Measurements from ENCODE around the gene GRIK1. TPM values are rescaled to one million over a fixed set of nuclear protein-coding genes. Genes with fewer than 3 reads are reported as not detected.
A peak's percentile ranks its signal among the peaks of the same experiment; 100 is the strongest.

GRIK1 gene
- polyA plus RNA-seq, 1 donor = 1.9 TPM

GRCh38 chr21:29875873-29876272 is 63.9 kb downstream of the GRIK1 start:
- Histone ChIP-seq H3K27me3 (ENCODE audit: control insufficient read depth, insufficient read depth, low read length) (no peaks in the 10 kb centered on the region), H3K4me3 (ENCODE audit: low read length) (no peak overlapping the region), H3K9me3 (ENCODE audit: control insufficient read depth, low read depth, low read length) (no peaks in the 10 kb centered on the region), H3K27ac (ENCODE audit: low read length) (no peak overlapping the region), H3K4me1 (ENCODE audit: control insufficient read depth, insufficient read depth, low read length) (no peaks in the 10 kb centered on the region), H3K36me3 (ENCODE audit: control insufficient read depth, insufficient read depth, low read length) (no peaks in the 10 kb centered on the region)
- DNase-seq = no peak
- WGBS (ENCODE audit: insufficient coverage, low lambda C conversion rate) = no CpG with 5 or more reads among the region's 1 CpG

DNA sequence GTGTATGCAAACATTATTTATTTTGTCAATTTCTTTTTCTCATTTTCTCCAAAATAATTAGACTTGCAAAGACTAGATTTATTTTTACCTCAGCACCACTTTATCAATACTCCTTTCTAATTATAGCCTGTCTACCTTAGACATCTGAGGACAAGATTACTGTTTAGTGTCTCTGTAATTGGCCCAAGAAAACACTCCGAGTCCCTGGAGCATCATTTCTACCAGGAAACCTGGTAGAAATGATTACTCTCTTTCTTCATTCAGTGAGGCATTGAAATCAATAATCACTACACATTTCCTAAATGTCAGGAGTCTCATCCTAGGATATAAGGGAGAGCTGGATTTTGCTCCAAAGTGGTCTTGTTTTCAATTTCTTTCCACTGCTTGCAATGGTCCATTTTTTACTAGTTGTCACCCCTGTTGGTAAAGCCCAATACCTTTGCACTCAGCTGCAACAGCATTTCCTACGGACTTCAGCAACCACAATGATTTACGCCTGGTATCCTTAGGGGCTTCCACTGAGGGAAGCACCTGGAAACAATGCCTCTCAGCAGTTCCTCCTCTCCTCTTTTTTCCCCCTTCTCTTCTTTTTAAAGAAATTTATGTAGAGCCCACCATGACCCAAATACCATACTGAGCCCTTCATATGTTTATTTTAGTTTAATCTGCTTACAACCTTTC is 64.6 kb downstream of the GRIK1 start:
- Histone ChIP-seq H3K4me3 (ENCODE audit: low read length) (no peak overlapping the region), H3K27me3 (ENCODE audit: control insufficient read depth, insufficient read depth, low read length) (no peaks in the 10 kb centered on the region), H3K4me1 (ENCODE audit: control insufficient read depth, insufficient read depth, low read length) (no peaks in the 10 kb centered on the region), H3K27ac (ENCODE audit: low read length) (no peak overlapping the region), H3K9me3 (ENCODE audit: control insufficient read depth, low read depth, low read length) (no peaks in the 10 kb centered on the region), H3K36me3 (ENCODE audit: control insufficient read depth, insufficient read depth, low read length) (no peaks in the 10 kb centered on the region)
- no peak for DNase-seq
- 60% methylated on average over 1 of the region's 3 CpGs for WGBS (ENCODE audit: insufficient coverage, low lambda C conversion rate)

DNA sequence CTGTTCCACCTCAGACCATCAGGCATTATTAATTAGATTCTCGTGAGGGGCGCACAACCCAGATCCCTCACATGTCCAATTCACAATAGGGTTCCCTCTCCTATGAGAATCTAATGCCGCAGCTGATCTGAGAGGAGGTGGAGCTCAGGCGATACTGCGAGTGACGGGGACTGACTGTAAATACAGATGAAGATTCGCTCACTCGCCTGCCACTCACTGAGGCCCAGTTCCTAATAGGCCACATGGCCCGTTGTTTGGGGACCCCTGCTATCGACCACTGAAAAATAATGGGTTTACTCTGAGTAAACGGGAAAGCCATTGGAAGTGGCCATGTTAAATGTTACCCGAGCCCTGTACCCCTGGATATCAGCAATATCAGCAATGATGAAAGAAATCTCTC is 65.9 kb downstream of the GRIK1 start:
- DNase-seq = no peak
- Histone ChIP-seq H3K27ac (ENCODE audit: low read length) (no peak overlapping the region), H3K4me3 (ENCODE audit: low read length) (no peak overlapping the region), H3K9me3 (ENCODE audit: control insufficient read depth, low read depth, low read length) (no peaks in the 10 kb centered on the region), H3K27me3 (ENCODE audit: control insufficient read depth, insufficient read depth, low read length) (no peaks in the 10 kb centered on the region), H3K4me1 (ENCODE audit: control insufficient read depth, insufficient read depth, low read length) (no peaks in the 10 kb centered on the region), H3K36me3 (ENCODE audit: control insufficient read depth, insufficient read depth, low read length) (no peaks in the 10 kb centered on the region)
- WGBS (ENCODE audit: insufficient coverage, low lambda C conversion rate) = 100% methylated on average over 1 of the region's 12 CpGs

DNA sequence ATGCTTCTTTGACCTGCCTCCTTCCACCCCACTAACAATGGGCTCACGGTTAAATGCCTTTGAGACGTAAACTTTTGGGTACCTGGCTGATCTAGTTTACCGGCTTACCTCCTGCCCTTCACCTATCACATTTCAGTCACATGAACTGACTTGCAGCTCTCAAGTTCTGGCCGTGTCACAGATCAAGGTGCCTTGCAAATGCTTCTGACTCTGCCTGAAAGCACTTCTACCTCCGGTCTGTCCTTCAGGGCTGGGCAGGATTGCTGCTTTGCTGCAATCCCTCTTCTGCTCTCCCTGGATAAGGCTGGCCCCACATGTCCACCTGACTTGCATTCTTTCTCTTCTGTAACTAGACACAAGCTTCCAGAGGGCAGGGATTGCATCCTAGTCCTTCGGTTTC is 69.0 kb downstream of the GRIK1 start:
- no peaks in the 10 kb centered on the region for H3K9me3 ChIP-seq (ENCODE audit: control insufficient read depth, low read depth, low read length)
- WGBS (ENCODE audit: insufficient coverage, low lambda C conversion rate) = no CpG with 5 or more reads among the region's 6 CpGs
- H3K27me3 ChIP-seq (ENCODE audit: control insufficient read depth, insufficient read depth, low read length) = no peaks in the 10 kb centered on the region
- no peak overlapping the region for H3K4me3 ChIP-seq (ENCODE audit: low read length)
- H3K4me1 ChIP-seq (ENCODE audit: control insufficient read depth, insufficient read depth, low read length) = no peaks in the 10 kb centered on the region
- no peak overlapping the region for H3K27ac ChIP-seq (ENCODE audit: low read length)
- peak in 1 of 2 donors; percentile 5 for DNase-seq
- H3K36me3 ChIP-seq (ENCODE audit: control insufficient read depth, insufficient read depth, low read length) = no peaks in the 10 kb centered on the region

DNA sequence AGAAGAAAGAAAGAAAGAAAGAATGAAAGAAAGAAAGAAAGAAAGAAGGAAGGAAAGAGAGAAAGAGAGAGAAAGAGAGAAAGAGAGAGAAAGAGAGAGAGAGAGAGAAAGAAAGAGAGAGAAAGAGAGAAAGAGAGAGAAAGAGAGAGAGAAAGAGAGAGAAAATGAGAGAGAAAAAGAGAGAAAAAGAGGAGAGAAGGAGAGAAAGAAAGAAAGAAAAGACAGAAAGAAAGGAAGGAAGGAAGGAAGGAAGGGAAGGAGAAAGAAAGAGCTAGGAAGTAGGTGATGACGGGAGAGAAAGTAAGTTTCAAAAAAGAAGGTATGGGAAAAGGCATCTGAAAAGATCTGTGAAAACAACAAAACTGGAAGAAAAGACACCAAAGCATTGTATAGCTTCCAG is 72.0 kb downstream of the GRIK1 start:
- Histone ChIP-seq H3K36me3 (ENCODE audit: control insufficient read depth, insufficient read depth, low read length) (no peaks in the 10 kb centered on the region), H3K9me3 (ENCODE audit: control insufficient read depth, low read depth, low read length) (no peaks in the 10 kb centered on the region), H3K4me3 (ENCODE audit: low read length) (no peak overlapping the region), H3K27me3 (ENCODE audit: control insufficient read depth, insufficient read depth, low read length) (no peaks in the 10 kb centered on the region), H3K27ac (ENCODE audit: low read length) (no peak overlapping the region), H3K4me1 (ENCODE audit: control insufficient read depth, insufficient read depth, low read length) (no peaks in the 10 kb centered on the region)
- 75% methylated on average over 1 of the region's 1 CpG for WGBS (ENCODE audit: insufficient coverage, low lambda C conversion rate)
- no peak for DNase-seq

GRCh38 chr21:29860346-29860745 is 79.5 kb downstream of the GRIK1 start:
- no peak overlapping the region for H3K4me3 ChIP-seq (ENCODE audit: low read length)
- H3K27ac ChIP-seq (ENCODE audit: low read length) = no peak overlapping the region
- H3K27me3 ChIP-seq (ENCODE audit: control insufficient read depth, insufficient read depth, low read length) = no peaks in the 10 kb centered on the region
- no peaks in the 10 kb centered on the region for H3K4me1 ChIP-seq (ENCODE audit: control insufficient read depth, insufficient read depth, low read length)
- DNase-seq = no peak
- no peaks in the 10 kb centered on the region for H3K9me3 ChIP-seq (ENCODE audit: control insufficient read depth, low read depth, low read length)
- no peaks in the 10 kb centered on the region for H3K36me3 ChIP-seq (ENCODE audit: control insufficient read depth, insufficient read depth, low read length)
- WGBS (ENCODE audit: insufficient coverage, low lambda C conversion rate) = 40% methylated on average over 1 of the region's 2 CpGs

DNA sequence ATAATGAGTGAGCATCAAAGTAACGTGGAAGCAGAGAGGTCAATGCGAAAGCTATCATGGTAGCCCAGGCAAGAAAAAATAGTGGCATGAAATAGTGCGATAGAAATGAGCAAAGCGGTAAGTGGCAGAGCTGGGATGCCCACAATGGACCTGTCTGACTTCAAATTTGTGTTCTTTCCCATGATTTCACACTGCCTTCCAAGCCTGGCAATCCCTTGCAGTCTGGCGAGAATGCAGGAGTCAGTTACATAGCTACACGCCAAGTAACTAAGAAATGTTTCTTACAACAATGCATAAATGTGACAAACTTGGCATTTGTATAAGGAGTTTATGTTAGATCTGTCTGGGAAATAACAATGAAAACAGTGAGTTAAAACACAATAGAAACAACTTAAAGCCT is 82.6 kb downstream of the GRIK1 start:
- Histone ChIP-seq H3K9me3 (ENCODE audit: control insufficient read depth, low read depth, low read length) (no peaks in the 10 kb centered on the region), H3K4me3 (ENCODE audit: low read length) (no peak overlapping the region), H3K27me3 (ENCODE audit: control insufficient read depth, insufficient read depth, low read length) (no peaks in the 10 kb centered on the region), H3K4me1 (ENCODE audit: control insufficient read depth, insufficient read depth, low read length) (no peaks in the 10 kb centered on the region), H3K27ac (ENCODE audit: low read length) (no peak overlapping the region), H3K36me3 (ENCODE audit: control insufficient read depth, insufficient read depth, low read length) (no peaks in the 10 kb centered on the region)
- 91% methylated on average over 4 of the region's 6 CpGs for WGBS (ENCODE audit: insufficient coverage, low lambda C conversion rate)
- no peak for DNase-seq

GRCh38 chr21:29854795-29855194 is 85.0 kb downstream of the GRIK1 start:
- no peaks in the 10 kb centered on the region for H3K9me3 ChIP-seq (ENCODE audit: control insufficient read depth, low read depth, low read length)
- DNase-seq = no peak
- H3K4me1 ChIP-seq (ENCODE audit: control insufficient read depth, insufficient read depth, low read length) = no peaks in the 10 kb centered on the region
- H3K27me3 ChIP-seq (ENCODE audit: control insufficient read depth, insufficient read depth, low read length) = no peaks in the 10 kb centered on the region
- no peak overlapping the region for H3K4me3 ChIP-seq (ENCODE audit: low read length)
- no CpG with 5 or more reads among the region's 1 CpG for WGBS (ENCODE audit: insufficient coverage, low lambda C conversion rate)
- no peak overlapping the region for H3K27ac ChIP-seq (ENCODE audit: low read length)
- no peaks in the 10 kb centered on the region for H3K36me3 ChIP-seq (ENCODE audit: control insufficient read depth, insufficient read depth, low read length)

- H3K4me3 ChIP-seq (ENCODE audit: low read length) = no peak overlapping the region
- no peaks in the 10 kb centered on the region for H3K9me3 ChIP-seq (ENCODE audit: control insufficient read depth, low read depth, low read length)
- no peak overlapping the region for H3K27ac ChIP-seq (ENCODE audit: low read length)
- no peaks in the 10 kb centered on the region for H3K36me3 ChIP-seq (ENCODE audit: control insufficient read depth, insufficient read depth, low read length)
- no peaks in the 10 kb centered on the region for H3K27me3 ChIP-seq (ENCODE audit: control insufficient read depth, insufficient read depth, low read length)
- WGBS (ENCODE audit: insufficient coverage, low lambda C conversion rate) = 40% methylated on average over 2 of the region's 3 CpGs
- DNase-seq = no peak
- no peaks in the 10 kb centered on the region for H3K4me1 ChIP-seq (ENCODE audit: control insufficient read depth, insufficient read depth, low read length)
These were observed 88.2 kb downstream of the GRIK1 start for GRCh38 chr21:29851611-29852010.

DNA sequence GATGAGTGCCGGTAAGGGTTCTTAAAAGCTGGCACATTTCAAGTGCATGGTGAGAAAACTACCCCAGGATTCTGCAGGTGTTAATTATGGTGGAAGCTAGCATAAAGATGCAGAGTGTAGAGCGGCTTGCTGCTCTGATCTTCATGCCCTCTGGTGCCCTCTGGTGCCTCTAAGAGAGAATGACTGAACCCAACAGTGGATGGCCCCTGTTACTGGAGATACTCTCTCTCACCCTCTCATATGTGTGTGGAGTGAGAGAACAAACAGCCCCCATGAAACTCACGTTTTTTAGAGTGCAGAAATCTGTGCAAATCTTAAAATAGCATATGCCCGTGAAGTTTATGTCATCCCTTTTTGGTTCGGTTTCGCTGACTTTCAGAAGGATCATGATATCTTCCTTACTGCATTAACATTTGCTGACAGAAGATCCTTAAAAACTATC is 90.0 kb downstream of the GRIK1 start:
- peak; percentile 26 to 42 for DNase-seq
- WGBS (ENCODE audit: insufficient coverage, low lambda C conversion rate) = 10% methylated on average over 2 of the region's 6 CpGs
- Histone ChIP-seq H3K27me3 (ENCODE audit: control insufficient read depth, insufficient read depth, low read length) (no peaks in the 10 kb centered on the region), H3K4me3 (ENCODE audit: low read length) (no peak overlapping the region), H3K27ac (ENCODE audit: low read length) (no peak overlapping the region), H3K4me1 (ENCODE audit: control insufficient read depth, insufficient read depth, low read length) (no peaks in the 10 kb centered on the region), H3K9me3 (ENCODE audit: control insufficient read depth, low read depth, low read length) (no peaks in the 10 kb centered on the region), H3K36me3 (ENCODE audit: control insufficient read depth, insufficient read depth, low read length) (no peaks in the 10 kb centered on the region)

DNA sequence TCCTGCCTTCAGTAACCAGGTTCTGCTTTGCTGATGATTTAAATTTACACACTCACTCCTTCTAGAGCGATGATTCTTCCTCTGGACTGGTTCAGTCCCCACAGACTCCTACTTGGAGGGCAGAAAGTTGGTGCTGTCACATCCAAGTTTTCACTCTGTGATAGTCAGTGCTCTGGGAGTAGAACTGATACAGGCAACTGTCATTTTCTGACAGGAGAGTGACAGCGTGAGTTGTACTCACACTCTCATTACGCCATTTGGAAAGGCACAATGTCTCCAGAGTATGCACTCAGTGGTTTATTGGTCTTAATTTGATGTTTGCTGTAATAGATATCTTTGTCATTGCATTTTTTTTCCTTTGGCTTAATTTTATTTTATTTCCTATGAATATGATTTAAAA is 96.0 kb downstream of the GRIK1 start:
- no peaks in the 10 kb centered on the region for H3K36me3 ChIP-seq (ENCODE audit: control insufficient read depth, insufficient read depth, low read length)
- no peak for DNase-seq
- no peaks in the 10 kb centered on the region for H3K27me3 ChIP-seq (ENCODE audit: control insufficient read depth, insufficient read depth, low read length)
- 100% methylated on average over 1 of the region's 3 CpGs for WGBS (ENCODE audit: insufficient coverage, low lambda C conversion rate)
- no peak overlapping the region for H3K27ac ChIP-seq (ENCODE audit: low read length)
- no peak overlapping the region for H3K4me3 ChIP-seq (ENCODE audit: low read length)
- no peaks in the 10 kb centered on the region for H3K9me3 ChIP-seq (ENCODE audit: control insufficient read depth, low read depth, low read length)
- no peaks in the 10 kb centered on the region for H3K4me1 ChIP-seq (ENCODE audit: control insufficient read depth, insufficient read depth, low read length)
